Common myeloid progenitor, CD34-positive (primary cell): ENCODE measurements around the gene PIEZO1.

Experiments
- CTCF ChIA-PET: fragments of 350-600 bp; sonication (Branson Sonifier 250); formaldehyde crosslinking; loops from one replicate; lab custom pipeline; 2021; ENCODE audit warnings: antibody characterized with exemption; lab: Charles Lee
- POLR2A ChIA-PET: fragments of 350-600 bp; sonication (Branson Sonifier 250); formaldehyde crosslinking; loops from one replicate; lab custom pipeline; 2021; ENCODE audit warnings: antibody characterized with exemption; lab: Charles Lee
- DNase-seq, 3 donors: peaks; one replicate each; pipeline versions ENCODE4 v3.0.0 to v3.0.0-alpha.2; 2013
- H3K27ac ChIP-seq, 2 experiments: 1 replicate in 1 of 2; 2 replicates in 1 of 2; pipeline ENCODE4 v1.7.0; 2013; ENCODE audit warnings: inconsistent platforms in 2 of 2, low read length in 2 of 2, mild to moderate bottlenecking in 2 of 2, low read depth in 1 of 2, moderate library complexity in 1 of 2; ENCODE audit not compliant: severe bottlenecking in 2 of 2, insufficient read depth in 1 of 2, poor library complexity in 1 of 2
- H3K27me3 ChIP-seq, 5 experiments: replicated peaks in 2 of 5; 1 replicate in 3 of 5; 2 replicates in 2 of 5; pipeline versions ENCODE4 v1.6.1 to v1.7.0; 2013; ENCODE audit warnings: low read length in 4 of 5, mild to moderate bottlenecking in 2 of 5, moderate library complexity in 2 of 5, inconsistent platforms in 1 of 5; ENCODE audit not compliant: insufficient read depth in 5 of 5, control insufficient read depth in 4 of 5
- H3K36me3 ChIP-seq, 4 experiments: 1 replicate in 2 of 4; 2 replicates in 2 of 4; pipeline versions ENCODE4 v1.6.1 to v1.7.0; 2013; ENCODE audit warnings: low read length in 3 of 4, control low read depth in 1 of 4, mild to moderate bottlenecking in 1 of 4; ENCODE audit not compliant: control insufficient read depth in 4 of 4, insufficient read depth in 4 of 4
- H3K4me1 ChIP-seq, 4 experiments: 1 replicate in 3 of 4; 2 replicates in 1 of 4; pipeline versions ENCODE4 v1.6.1 to v1.7.1; 2013; ENCODE audit warnings: low read length in 3 of 4, mild to moderate bottlenecking in 3 of 4, control low read depth in 1 of 4, inconsistent platforms in 1 of 4, moderate library complexity in 1 of 4; ENCODE audit not compliant: control insufficient read depth in 4 of 4, insufficient read depth in 4 of 4; ENCODE audit errors: control extremely low read depth in 1 of 4
- H3K4me3 ChIP-seq, 7 experiments: 1 replicate in 4 of 7; 2 replicates in 3 of 7; pipeline versions ENCODE4 v1.5.1 to v1.7.0; 2013; ENCODE audit warnings: mild to moderate bottlenecking in 7 of 7, low read length in 6 of 7, moderate library complexity in 6 of 7, inconsistent platforms in 2 of 7, low read depth in 2 of 7, control low read depth in 1 of 7; ENCODE audit not compliant: insufficient read depth in 4 of 7, control insufficient read depth in 1 of 7; ENCODE audit errors: extremely low read depth in 1 of 7
- H3K9me3 ChIP-seq, 5 experiments: 1 replicate in 4 of 5; 2 replicates in 1 of 5; pipeline versions ENCODE4 v1.6.1 to v1.7.1; 2013; ENCODE audit warnings: low read length in 4 of 5, mild to moderate bottlenecking in 2 of 5, inconsistent platforms in 1 of 5, low read depth in 1 of 5, moderate library complexity in 1 of 5; ENCODE audit not compliant: control insufficient read depth in 4 of 5, insufficient read depth in 2 of 5; ENCODE audit errors: control extremely low read depth in 1 of 5
- WGBS: methylation state at CpG from one replicate; pipeline ENCODE4 v1.1.5; 2013; ENCODE audit not compliant: insufficient coverage; 5-methylcytosine and 5-hydroxymethylcytosine counted together

The PIEZO1 gene

GRCh38 chr16:88748364-88748763 is 36.7 kb downstream of the PIEZO1 start:
- no peaks in the 10 kb centered on the region for H3K9me3 ChIP-seq
- no peak overlapping the region for H3K27ac ChIP-seq
- POLR2A ChIA-PET = no interaction called here
- CTCF ChIA-PET = interaction anchor here (0.7 to 8.9 kb wide), 7 partner anchors 9 to 1351 kb away, joined by 3 to 81 read pairs (median 4); partner anchors contain the start of gene PIEZO1
- H3K4me3 ChIP-seq = no peak overlapping the region
- peaks cover 0 to 54% (median 17%) of the 10 kb centered on the region in 4 experiments for H3K36me3 ChIP-seq
- H3K4me1 ChIP-seq = peaks cover 0 to 31% (median 26%) of the 10 kb centered on the region in 4 experiments
- no peaks in the 10 kb centered on the region for H3K27me3 ChIP-seq
- no peak for DNase-seq
- WGBS = 87% methylated on average over 9 of the region's 12 CpGs

GRCh38 chr16:88747588-88748301 is 37.3 kb downstream of the PIEZO1 start:
- CTCF ChIA-PET = interaction anchor here (0.6 to 8.9 kb wide), 11 partner anchors 9 to 106 kb away, joined by 3 to 81 read pairs (median 4); partner anchors contain the start of gene PIEZO1
- Histone ChIP-seq H3K27ac (peak overlapping the region in 1 of 2 experiments; percentile 34), H3K36me3 (peaks cover 1 to 58% (median 19%) of the 10 kb centered on the region in 4 experiments), H3K9me3 (no peaks in the 10 kb centered on the region), H3K4me1 (peaks cover 0 to 31% (median 26%) of the 10 kb centered on the region in 4 experiments), H3K4me3 (no peak overlapping the region), H3K27me3 (no peaks in the 10 kb centered on the region)
- DNase-seq = peak; percentile 63 to 83 (median 73)
- 90% methylated on average over 25 of the region's 26 CpGs for WGBS
- POLR2A ChIA-PET = interaction anchor here (0.7 kb wide), 1 partner anchor 10 kb away, joined by 4 read pairs; no protein-coding TSS in a partner anchor

- H3K36me3 ChIP-seq = peaks cover 4 to 57% (median 25%) of the 10 kb centered on the region in 4 experiments
- no peaks in the 10 kb centered on the region for H3K27me3 ChIP-seq
- ChIA-PET POLR2A (interaction anchor here (1.0 kb wide), 2 partner anchors 9 kb away, joined by 3 to 5 read pairs; no protein-coding TSS in a partner anchor), CTCF (interaction anchor here (0.9 to 8.9 kb wide), 12 partner anchors 11 to 466 kb away, joined by 3 to 81 read pairs (median 4); partner anchors contain the start of genes GALNS, PIEZO1 and TRAPPC2L)
- H3K9me3 ChIP-seq = no peaks in the 10 kb centered on the region
- DNase-seq = no peak
- 64% methylated on average over 13 of the region's 17 CpGs for WGBS
- peaks cover 0 to 31% (median 26%) of the 10 kb centered on the region in 4 experiments for H3K4me1 ChIP-seq
- H3K4me3 ChIP-seq = peak overlapping the region in 1 of 7 experiments; percentile 8
- H3K27ac ChIP-seq = peak overlapping the region in 1 of 2 experiments; percentile 14
Measured at GRCh38 chr16:88746506-88746905, 38.5 kb downstream of the PIEZO1 start.

- peaks cover 4 to 61% (median 31%) of the 10 kb centered on the region in 4 experiments for H3K36me3 ChIP-seq
- POLR2A ChIA-PET = interaction anchor here (0.6 kb wide), 1 partner anchor 496 kb away, joined by 3 read pairs; no protein-coding TSS in a partner anchor
Measured at GRCh38 chr16:88744577-88745521, 40.2 kb downstream of the PIEZO1 start.

GRCh38 chr16:88743693-88744576 is 41.1 kb downstream of the PIEZO1 start:
- WGBS = 70% methylated on average over 27 of the region's 32 CpGs
- Histone ChIP-seq H3K4me3 (no peak overlapping the region), H3K27me3 (no peaks in the 10 kb centered on the region), H3K27ac (no peak overlapping the region), H3K4me1 (peaks cover 0 to 31% (median 26%) of the 10 kb centered on the region in 4 experiments), H3K36me3 (peaks cover 6 to 65% (median 33%) of the 10 kb centered on the region in 4 experiments), H3K9me3 (no peaks in the 10 kb centered on the region)
- ChIA-PET CTCF (interaction anchor here (0.9 to 8.9 kb wide), 17 partner anchors 8 to 474 kb away, joined by 3 to 81 read pairs (median 4); partner anchors contain the start of genes PIEZO1 and ZNF778), POLR2A (no interaction called here)
- peak; percentile 47 to 70 (median 63) for DNase-seq

More at GRCh38 chr16:88744577-88745521, 40.2 kb downstream of the PIEZO1 start:
- Histone ChIP-seq H3K27ac (no peak overlapping the region), H3K4me1 (peaks cover 0 to 31% (median 26%) of the 10 kb centered on the region in 4 experiments), H3K9me3 (no peaks in the 10 kb centered on the region), H3K27me3 (no peaks in the 10 kb centered on the region), H3K4me3 (no peak overlapping the region)
- no peak for DNase-seq
- CTCF ChIA-PET = interaction anchor here (1.0 to 8.9 kb wide), 11 partner anchors 9 to 468 kb away, joined by 3 to 81 read pairs (median 4); partner anchors contain the start of genes GALNS, PIEZO1 and TRAPPC2L
- WGBS = 87% methylated on average over 28 of the region's 39 CpGs
